OCI-LY1 (cell line): ENCODE data around the gene CANT1.

Experiments used
- CTCF ChIP-seq: fragments of 200-600 bp; sonication (generic), shearing (Covaris generic); IDR thresholded peaks from 2 replicates; pipeline ENCODE4 v1.5.1; 2017; ENCODE audit warnings: mild to moderate bottlenecking, antibody characterized with exemption, low read length, moderate library complexity, mixed read lengths
- EZH2 ChIP-seq: fragments of 200-600 bp; sonication (generic), shearing (Covaris generic); IDR thresholded peaks from 2 replicates; pipeline ENCODE4 v1.8.0; 2017; ENCODE audit warnings: borderline replicate concordance, mixed run types, mild to moderate bottlenecking, antibody characterized with exemption, low read length, moderate library complexity, mixed read lengths

GRCh38 chr17:79053251-79053925 is 43.8 kb upstream of the CANT1 start:
- TF ChIP-seq CTCF: no peak
- no peak for TF ChIP-seq EZH2
